Measurements from ENCODE around the gene FNDC5.
A peak's percentile ranks its signal among the peaks of the same experiment; 100 is the strongest.

FNDC5 gene

DNA sequence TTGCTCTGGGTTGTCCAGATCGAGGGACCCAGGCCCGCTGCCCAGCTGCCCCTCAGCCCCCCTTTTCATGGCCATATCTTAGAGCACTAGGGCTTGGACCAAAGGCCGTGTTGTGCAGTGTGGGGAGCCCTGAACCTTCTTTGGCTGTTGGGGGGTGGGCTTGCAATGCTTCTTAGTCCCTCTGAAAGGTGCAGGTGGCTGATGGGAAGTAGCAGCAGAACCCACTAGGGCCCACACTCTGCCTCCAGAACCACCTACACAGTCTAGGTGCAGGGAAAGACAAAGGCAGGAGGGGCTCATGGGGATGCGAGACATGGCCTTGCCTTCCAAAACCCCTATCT lies 13.3 kb upstream of the FNDC5 start:
- no peak for DNase-seq (ENCODE audit: low read depth in 3 of 3)

- DNase-seq (ENCODE audit: low read depth in 3 of 3) = no peak
Observed at GRCh38 chr1:32883338-32884031, 12.8 kb upstream of the FNDC5 start.

GRCh38 chr1:32881871-32882850 lies 11.4 kb upstream of the FNDC5 start:
- DNase-seq (ENCODE audit: low read depth in 3 of 3) = no peak

- DNase-seq (ENCODE audit: low read depth in 3 of 3) = no peak
Observed at GRCh38 chr1:32881291-32881690, 10.6 kb upstream of the FNDC5 start.

- no peak for DNase-seq (ENCODE audit: low read depth in 3 of 3)
Observed at GRCh38 chr1:32878637-32879041, 7.9 kb upstream of the FNDC5 start.

- DNase-seq (ENCODE audit: low read depth in 3 of 3) = no peak
Observed at GRCh38 chr1:32878183-32878582, 7.5 kb upstream of the FNDC5 start.

GRCh38 chr1:32877211-32878110 lies 6.7 kb upstream of the FNDC5 start:
- no peak for DNase-seq (ENCODE audit: low read depth in 3 of 3)

DNA sequence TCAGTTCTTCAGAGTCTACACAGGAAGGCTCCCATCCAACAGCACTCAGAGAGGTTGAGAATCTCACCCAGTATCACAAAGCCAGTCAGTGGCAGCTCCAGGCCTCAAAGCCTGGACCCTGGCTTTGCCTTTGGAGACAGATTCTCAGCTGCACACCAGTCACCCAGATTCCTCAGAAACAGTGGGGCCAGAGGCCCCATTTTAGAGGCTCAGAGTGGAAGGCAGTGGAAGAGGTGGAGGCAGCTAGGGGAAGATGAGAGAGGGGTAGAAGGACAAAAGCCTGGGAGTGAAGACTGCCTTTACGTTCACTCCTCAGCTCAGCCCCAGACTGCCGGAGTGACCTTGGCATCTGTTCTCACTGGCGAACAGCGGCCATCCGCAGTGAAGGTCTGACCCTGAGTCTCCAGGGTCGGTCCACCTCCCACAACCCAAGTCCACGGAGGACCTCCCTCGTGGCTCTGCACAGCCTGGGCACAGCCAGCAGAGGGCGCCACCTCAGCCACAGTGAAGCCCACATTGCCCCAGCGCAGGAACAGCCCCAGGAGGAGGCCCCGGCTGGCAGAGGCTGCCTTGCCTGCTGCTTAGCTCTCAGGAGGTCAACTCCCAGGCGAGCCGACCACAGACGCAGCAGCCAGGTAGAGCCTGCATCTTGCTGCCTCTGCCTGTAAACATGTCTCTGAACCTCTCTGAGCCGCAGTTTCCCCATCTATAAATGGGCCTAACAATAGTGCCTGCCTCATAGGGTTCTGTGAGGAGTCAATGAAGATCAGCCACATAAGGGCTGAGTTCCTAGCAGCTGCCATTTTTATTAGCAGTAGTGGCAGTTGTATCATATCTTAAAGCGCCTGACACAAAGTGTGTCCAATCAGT lies 5.9 kb upstream of the FNDC5 start:
- DNase-seq (ENCODE audit: low read depth in 3 of 3) = peak in 1 of 3 experiments; percentile 35

GRCh38 chr1:32874860-32875752 lies 4.4 kb upstream of the FNDC5 start:
- no peak for DNase-seq (ENCODE audit: low read depth in 3 of 3)

DNA sequence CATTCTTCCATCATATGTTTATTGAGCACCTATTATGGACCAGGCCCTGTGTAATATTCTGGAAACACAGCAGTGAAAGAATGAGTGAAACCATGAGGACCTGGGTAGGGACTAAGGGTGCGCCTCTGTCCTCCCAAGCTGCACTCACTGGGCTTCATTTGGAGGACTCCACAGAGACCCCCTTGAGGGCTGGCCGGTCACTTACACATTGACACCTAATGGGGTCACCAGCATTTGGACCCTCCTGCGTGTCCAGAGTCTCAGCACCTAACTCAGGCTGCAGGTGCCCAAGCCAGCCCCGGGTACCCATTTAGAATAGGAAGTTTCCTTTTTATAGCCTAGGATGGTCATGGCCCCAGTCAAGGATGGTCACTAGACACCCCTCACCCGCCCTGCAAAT lies 2.8 kb upstream of the FNDC5 start:
- no peak for DNase-seq (ENCODE audit: low read depth in 3 of 3)

DNA sequence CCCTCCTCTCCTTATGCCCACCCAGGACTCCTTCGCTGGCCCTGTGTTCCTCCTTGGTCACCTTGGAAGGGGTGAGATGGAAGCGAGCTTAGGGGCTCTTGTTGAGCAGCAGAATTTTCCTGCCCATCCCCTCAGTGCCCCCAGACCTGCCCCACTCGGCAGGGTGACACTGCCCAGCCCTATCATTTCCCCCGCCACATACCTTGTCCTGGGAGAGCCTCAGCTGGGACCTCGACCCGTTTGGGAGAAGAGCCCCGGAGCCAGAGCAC lies 1.4 kb upstream of the FNDC5 start:
- DNase-seq (ENCODE audit: low read depth in 3 of 3) = no peak

DNA sequence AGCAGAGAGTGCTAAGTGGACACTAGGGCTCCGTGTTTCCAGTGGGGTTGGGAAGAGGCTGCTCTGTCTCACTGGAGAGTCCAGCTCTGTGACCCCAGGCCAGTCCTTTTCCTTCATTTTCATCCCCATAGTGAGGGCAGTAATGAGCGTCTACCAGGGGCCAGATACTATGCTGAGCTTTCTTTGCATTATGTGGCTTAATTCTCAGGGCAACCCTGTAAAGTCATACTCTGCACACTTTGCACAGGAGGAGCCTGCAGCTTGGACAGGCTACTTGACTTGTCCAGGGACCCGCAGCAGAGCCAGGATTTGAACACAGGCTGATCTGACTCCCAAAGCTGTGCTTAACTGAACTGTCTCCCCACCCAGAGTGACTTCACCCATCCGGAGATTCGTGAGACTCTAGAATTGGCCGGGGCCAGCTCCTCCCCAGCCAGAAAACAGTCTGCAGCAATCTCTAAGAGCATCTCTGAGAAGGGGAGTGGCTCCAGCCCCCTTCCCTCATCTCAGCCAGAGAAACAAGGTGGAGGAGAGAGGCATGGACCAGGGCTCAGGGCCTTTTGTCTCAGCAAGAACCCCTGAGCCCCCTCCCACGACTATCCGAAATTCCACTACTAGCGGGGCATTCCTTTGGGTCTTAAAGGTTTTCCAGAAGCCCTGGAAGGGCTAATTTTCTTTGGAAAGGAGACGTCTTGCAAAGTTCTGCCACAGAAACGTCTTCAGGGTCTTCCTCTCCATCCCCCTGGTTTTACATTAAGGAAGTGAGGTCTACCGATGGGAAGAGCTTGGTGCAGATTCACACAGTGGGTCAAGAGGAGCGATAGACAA lies 866 bp upstream of the FNDC5 start:
- no peak for DNase-seq (ENCODE audit: low read depth in 3 of 3)

- no peak for DNase-seq (ENCODE audit: low read depth in 3 of 3)
Observed at GRCh38 chr1:32869923-32870614, 643 bp downstream of the FNDC5 start.

- no peak for DNase-seq (ENCODE audit: low read depth in 3 of 3)
Observed at GRCh38 chr1:32868806-32869455, 1.8 kb downstream of the FNDC5 start.

- DNase-seq (ENCODE audit: low read depth in 3 of 3) = no peak
Observed at GRCh38 chr1:32868085-32868484, 2.6 kb downstream of the FNDC5 start.

GRCh38 chr1:32867671-32868070 lies 3.0 kb downstream of the FNDC5 start:
- DNase-seq (ENCODE audit: low read depth in 3 of 3) = no peak

GRCh38 chr1:32867151-32867550 lies 3.6 kb downstream of the FNDC5 start:
- DNase-seq (ENCODE audit: low read depth in 3 of 3) = no peak

Data from stimulated activated CD4-positive, alpha-beta T cell treated with anti-CD3 and anti-CD28 coated beads, TNF-alpha, amount 100 ng/mL, for 24 hours (primary cell).